WTC11 (cell line): ENCODE results near the gene PRKG2. TPM values are rescaled to one million over a fixed set of nuclear protein-coding genes. Genes with fewer than 3 reads are reported as not detected.
"Not testable (repeated sequence)": the region's sequence is repeated elsewhere in the genome, so short reads cannot be mapped to it uniquely, and the experiment has no call there.

Experiments used
- ATAC-seq: fragments of 200-7000 bp; cut with Tn5 transposase; 2 replicates; pipeline ENCODE4 v1.10.0; 2021; ENCODE audit warnings: mild to moderate bottlenecking, moderate library complexity
- CTCF ChIA-PET: fragments of 300-600 bp; sonication (Branson Sonifier 250); formaldehyde crosslinking; loops from one replicate; lab custom pipeline; 2021; ENCODE audit warnings: antibody characterized with exemption; lab: Charles Lee
- POLR2A ChIA-PET: fragments of 350-600 bp; sonication (Branson Sonifier 250); formaldehyde crosslinking; loops from one replicate; lab custom pipeline; 2021; ENCODE audit warnings: antibody characterized with exemption; lab: Charles Lee
- DNase-seq: peaks from one replicate; pipeline ENCODE4 v3.0.0; 2021; ENCODE audit warnings: low spot score
- H3K27ac Mint-ChIP-seq: 2 replicates; pipeline ENCODE4 v1.8.0; 2021; ENCODE audit warnings: mixed read lengths
- H3K27me3 Mint-ChIP-seq: 2 replicates; pipeline ENCODE4 v1.8.0; 2021; ENCODE audit warnings: low read depth, mild to moderate bottlenecking, moderate library complexity, mixed read lengths
- H3K36me3 Mint-ChIP-seq: 2 replicates; pipeline ENCODE4 v1.8.0; 2021; ENCODE audit warnings: mixed read lengths
- H3K4me1 Mint-ChIP-seq: 2 replicates; pipeline ENCODE4 v1.8.0; 2022; ENCODE audit warnings: mixed read lengths
- H3K4me3 Mint-ChIP-seq: 2 replicates; pipeline ENCODE4 v1.8.0; 2021; ENCODE audit warnings: mild to moderate bottlenecking, moderate library complexity, mixed read lengths
- H3K9me3 Mint-ChIP-seq: 2 replicates; pipeline ENCODE4 v1.8.0; 2021; ENCODE audit warnings: mixed read lengths
- CREB1 ChIP-seq: sonication (generic); formaldehyde crosslinking; IDR thresholded peaks from 2 replicates; pipeline ENCODE4 v1.8.0; 2023; ENCODE audit warnings: mild to moderate bottlenecking, missing genetic modification reagents
- CREM ChIP-seq: sonication (generic); formaldehyde crosslinking; IDR thresholded peaks from 2 replicates; pipeline ENCODE4 v1.8.1; 2022; ENCODE audit warnings: mild to moderate bottlenecking, missing genetic modification reagents, moderate library complexity
- ESRRA ChIP-seq: sonication (generic); formaldehyde crosslinking; IDR thresholded peaks from 2 replicates; pipeline ENCODE4 v1.8.1; 2022; ENCODE audit warnings: mild to moderate bottlenecking, missing genetic modification reagents, borderline replicate concordance
- FOXP1 ChIP-seq: sonication (generic); formaldehyde crosslinking; IDR thresholded peaks from 2 replicates; pipeline ENCODE4 v1.8.0; 2022; ENCODE audit warnings: missing genetic modification reagents, mild to moderate bottlenecking, moderate library complexity, borderline replicate concordance
- GRHL2 ChIP-seq: fragments of 250-450 bp; sonication (Bioruptor Pico); IDR thresholded peaks from 2 replicates; pipeline ENCODE4 v1.8.0; 2022; ENCODE audit warnings: mild to moderate bottlenecking, moderate library complexity; ENCODE audit not compliant: insufficient replicate concordance, severe bottlenecking
- IRF2 ChIP-seq: sonication (generic); formaldehyde crosslinking; IDR thresholded peaks from 2 replicates; pipeline ENCODE4 v1.8.0; 2022; ENCODE audit warnings: low read depth, missing genetic modification reagents, borderline replicate concordance
- JAZF1 ChIP-seq: fragments of 250-450 bp; sonication (Bioruptor Pico); IDR thresholded peaks from 2 replicates; pipeline ENCODE4 v1.9.0; 2021; ENCODE audit warnings: moderate library complexity, mild to moderate bottlenecking, inconsistent platforms
- NFE2L1 ChIP-seq: sonication (generic); formaldehyde crosslinking; IDR thresholded peaks from 2 replicates; pipeline ENCODE4 v1.8.1; 2023; ENCODE audit warnings: missing genetic modification reagents
- RELA ChIP-seq: sonication (generic); formaldehyde crosslinking; IDR thresholded peaks from 2 replicates; pipeline ENCODE4 v1.8.1; 2022; ENCODE audit warnings: missing genetic modification reagents, mild to moderate bottlenecking, borderline replicate concordance
- TEAD4 ChIP-seq: sonication (generic); formaldehyde crosslinking; IDR thresholded peaks from 2 replicates; pipeline ENCODE4 v1.8.0; 2022; ENCODE audit warnings: mild to moderate bottlenecking, missing genetic modification reagents
- TP53 ChIP-seq: sonication (generic); formaldehyde crosslinking; IDR thresholded peaks from 2 replicates; pipeline ENCODE4 v1.8.1; 2023; ENCODE audit warnings: mild to moderate bottlenecking, missing genetic modification reagents
- USF1 ChIP-seq: sonication (generic); formaldehyde crosslinking; IDR thresholded peaks from 2 replicates; pipeline ENCODE4 v1.8.0; 2022; ENCODE audit warnings: mild to moderate bottlenecking, missing genetic modification reagents
- ZNF219 ChIP-seq: sonication (generic); formaldehyde crosslinking; IDR thresholded peaks from 2 replicates; pipeline ENCODE4 v1.8.0; 2023; ENCODE audit warnings: missing genetic modification reagents, mild to moderate bottlenecking, borderline replicate concordance
- ZNF263 ChIP-seq: sonication (generic); formaldehyde crosslinking; IDR thresholded peaks from 2 replicates; pipeline ENCODE4 v1.8.1; 2022; ENCODE audit warnings: low read depth, mild to moderate bottlenecking, moderate library complexity, missing genetic modification reagents
- ZSCAN18 ChIP-seq: fragments of 250-450 bp; sonication (Bioruptor Pico); IDR thresholded peaks from 2 replicates; pipeline ENCODE4 v2.1.2; 2022; ENCODE audit warnings: mild to moderate bottlenecking, moderate library complexity
- total RNA-seq: library from RNA; stranded (reverse); gene quantifications from 3 replicates; pipeline ENCODE4 v1.2.3, GENCODE V29; 2021
- TF ChIP-seq, protein P1 (sequence below): fragments of 250-450 bp; sonication (Bioruptor Pico); IDR thresholded peaks from 2 replicates; pipeline ENCODE4 v1.9.0; 2021; ENCODE audit warnings: mild to moderate bottlenecking, borderline replicate concordance
- TF ChIP-seq, protein P2 (sequence below): sonication (generic); formaldehyde crosslinking; IDR thresholded peaks from 2 replicates; pipeline ENCODE4 v1.8.0; 2023; ENCODE audit warnings: missing genetic modification reagents, mild to moderate bottlenecking, borderline replicate concordance
- TF ChIP-seq, protein P3 (sequence below): sonication (generic); formaldehyde crosslinking; IDR thresholded peaks from 2 replicates; pipeline ENCODE4 v1.8.0; 2023; ENCODE audit warnings: missing genetic modification reagents
- TF ChIP-seq, protein P4 (sequence below): fragments of 250-450 bp; sonication (Bioruptor Pico); IDR thresholded peaks from 2 replicates; pipeline ENCODE4 v1.9.0; 2021; ENCODE audit warnings: mild to moderate bottlenecking

PRKG2 gene
- total RNA-seq, 1 experiment from 2014 or later: 2.7 TPM

GRCh38 chr4:81222082-81222472, 7.1 kb upstream of the PRKG2 start:
- ATAC-seq: peak; percentile 15; the same call in 1 of the 2 replicates
- DNase-seq, POLR2A ChIA-PET, H3K4me3 Mint-ChIP-seq, H3K27ac Mint-ChIP-seq, CTCF ChIA-PET: not testable (repeated sequence)
- peaks cover 16% of the 10 kb centered on the region for H3K36me3 Mint-ChIP-seq
- H3K4me1 Mint-ChIP-seq: peaks cover 14% of the 10 kb centered on the region
- peaks cover 21% of the 10 kb centered on the region for H3K27me3 Mint-ChIP-seq
- peaks cover 32% of the 10 kb centered on the region for H3K9me3 Mint-ChIP-seq

- no peak for DNase-seq
- Mint-ChIP-seq H3K36me3 (peaks cover 16% of the 10 kb centered on the region), H3K4me1 (peaks cover 13% of the 10 kb centered on the region), H3K4me3 (no peak overlapping the region), H3K27ac (no peak overlapping the region), H3K27me3 (peaks cover 25% of the 10 kb centered on the region)
- POLR2A ChIA-PET: no interaction called here
- no peak for TF ChIP-seq CREM (CRISPR knock-in tag)
- no peak for TF ChIP-seq NFE2L1
- TF ChIP-seq GRHL2 (CRISPR knock-in tag): no peak
- TF ChIP-seq TP53: no peak
- TF ChIP-seq JAZF1: no peak
- TF ChIP-seq, all 79 proteins: peak for 0
- peaks cover 32% of the 10 kb centered on the region for H3K9me3 Mint-ChIP-seq
- ATAC-seq: peak; percentile 75
- CTCF ChIA-PET: interaction anchor here (0.5 to 1.5 kb wide), 3 partner anchors 10 to 673 kb away, joined by 3 to 5 read pairs (median 3); no protein-coding TSS in a partner anchor
Observed at GRCh38 chr4:81221303-81222081, 6.5 kb upstream of the PRKG2 start.

GRCh38 chr4:81220271-81220670, 5.2 kb upstream of the PRKG2 start:
- Mint-ChIP-seq H3K27me3 (peaks cover 38% of the 10 kb centered on the region), H3K36me3 (peaks cover 15% of the 10 kb centered on the region), H3K4me1 (peaks cover 22% of the 10 kb centered on the region), H3K4me3 (no peak overlapping the region), H3K9me3 (peaks cover 31% of the 10 kb centered on the region), H3K27ac (no peak overlapping the region)
- no peak for ATAC-seq
- POLR2A ChIA-PET: no interaction called here
- CTCF ChIA-PET: interaction anchor here (1.4 to 1.5 kb wide), 2 partner anchors 9 to 132 kb away, joined by 3 read pairs; no protein-coding TSS in a partner anchor
- no peak for DNase-seq
- TF ChIP-seq, protein P1, sequence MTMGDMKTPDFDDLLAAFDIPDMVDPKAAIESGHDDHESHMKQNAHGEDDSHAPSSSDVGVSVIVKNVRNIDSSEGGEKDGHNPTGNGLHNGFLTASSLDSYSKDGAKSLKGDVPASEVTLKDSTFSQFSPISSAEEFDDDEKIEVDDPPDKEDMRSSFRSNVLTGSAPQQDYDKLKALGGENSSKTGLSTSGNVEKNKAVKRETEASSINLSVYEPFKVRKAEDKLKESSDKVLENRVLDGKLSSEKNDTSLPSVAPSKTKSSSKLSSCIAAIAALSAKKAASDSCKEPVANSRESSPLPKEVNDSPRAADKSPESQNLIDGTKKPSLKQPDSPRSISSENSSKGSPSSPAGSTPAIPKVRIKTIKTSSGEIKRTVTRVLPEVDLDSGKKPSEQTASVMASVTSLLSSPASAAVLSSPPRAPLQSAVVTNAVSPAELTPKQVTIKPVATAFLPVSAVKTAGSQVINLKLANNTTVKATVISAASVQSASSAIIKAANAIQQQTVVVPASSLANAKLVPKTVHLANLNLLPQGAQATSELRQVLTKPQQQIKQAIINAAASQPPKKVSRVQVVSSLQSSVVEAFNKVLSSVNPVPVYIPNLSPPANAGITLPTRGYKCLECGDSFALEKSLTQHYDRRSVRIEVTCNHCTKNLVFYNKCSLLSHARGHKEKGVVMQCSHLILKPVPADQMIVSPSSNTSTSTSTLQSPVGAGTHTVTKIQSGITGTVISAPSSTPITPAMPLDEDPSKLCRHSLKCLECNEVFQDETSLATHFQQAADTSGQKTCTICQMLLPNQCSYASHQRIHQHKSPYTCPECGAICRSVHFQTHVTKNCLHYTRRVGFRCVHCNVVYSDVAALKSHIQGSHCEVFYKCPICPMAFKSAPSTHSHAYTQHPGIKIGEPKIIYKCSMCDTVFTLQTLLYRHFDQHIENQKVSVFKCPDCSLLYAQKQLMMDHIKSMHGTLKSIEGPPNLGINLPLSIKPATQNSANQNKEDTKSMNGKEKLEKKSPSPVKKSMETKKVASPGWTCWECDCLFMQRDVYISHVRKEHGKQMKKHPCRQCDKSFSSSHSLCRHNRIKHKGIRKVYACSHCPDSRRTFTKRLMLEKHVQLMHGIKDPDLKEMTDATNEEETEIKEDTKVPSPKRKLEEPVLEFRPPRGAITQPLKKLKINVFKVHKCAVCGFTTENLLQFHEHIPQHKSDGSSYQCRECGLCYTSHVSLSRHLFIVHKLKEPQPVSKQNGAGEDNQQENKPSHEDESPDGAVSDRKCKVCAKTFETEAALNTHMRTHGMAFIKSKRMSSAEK (CRISPR knock-in tag): no peak
- TF ChIP-seq ZSCAN18 (CRISPR knock-in tag): no peak
- TF ChIP-seq, protein P2, sequence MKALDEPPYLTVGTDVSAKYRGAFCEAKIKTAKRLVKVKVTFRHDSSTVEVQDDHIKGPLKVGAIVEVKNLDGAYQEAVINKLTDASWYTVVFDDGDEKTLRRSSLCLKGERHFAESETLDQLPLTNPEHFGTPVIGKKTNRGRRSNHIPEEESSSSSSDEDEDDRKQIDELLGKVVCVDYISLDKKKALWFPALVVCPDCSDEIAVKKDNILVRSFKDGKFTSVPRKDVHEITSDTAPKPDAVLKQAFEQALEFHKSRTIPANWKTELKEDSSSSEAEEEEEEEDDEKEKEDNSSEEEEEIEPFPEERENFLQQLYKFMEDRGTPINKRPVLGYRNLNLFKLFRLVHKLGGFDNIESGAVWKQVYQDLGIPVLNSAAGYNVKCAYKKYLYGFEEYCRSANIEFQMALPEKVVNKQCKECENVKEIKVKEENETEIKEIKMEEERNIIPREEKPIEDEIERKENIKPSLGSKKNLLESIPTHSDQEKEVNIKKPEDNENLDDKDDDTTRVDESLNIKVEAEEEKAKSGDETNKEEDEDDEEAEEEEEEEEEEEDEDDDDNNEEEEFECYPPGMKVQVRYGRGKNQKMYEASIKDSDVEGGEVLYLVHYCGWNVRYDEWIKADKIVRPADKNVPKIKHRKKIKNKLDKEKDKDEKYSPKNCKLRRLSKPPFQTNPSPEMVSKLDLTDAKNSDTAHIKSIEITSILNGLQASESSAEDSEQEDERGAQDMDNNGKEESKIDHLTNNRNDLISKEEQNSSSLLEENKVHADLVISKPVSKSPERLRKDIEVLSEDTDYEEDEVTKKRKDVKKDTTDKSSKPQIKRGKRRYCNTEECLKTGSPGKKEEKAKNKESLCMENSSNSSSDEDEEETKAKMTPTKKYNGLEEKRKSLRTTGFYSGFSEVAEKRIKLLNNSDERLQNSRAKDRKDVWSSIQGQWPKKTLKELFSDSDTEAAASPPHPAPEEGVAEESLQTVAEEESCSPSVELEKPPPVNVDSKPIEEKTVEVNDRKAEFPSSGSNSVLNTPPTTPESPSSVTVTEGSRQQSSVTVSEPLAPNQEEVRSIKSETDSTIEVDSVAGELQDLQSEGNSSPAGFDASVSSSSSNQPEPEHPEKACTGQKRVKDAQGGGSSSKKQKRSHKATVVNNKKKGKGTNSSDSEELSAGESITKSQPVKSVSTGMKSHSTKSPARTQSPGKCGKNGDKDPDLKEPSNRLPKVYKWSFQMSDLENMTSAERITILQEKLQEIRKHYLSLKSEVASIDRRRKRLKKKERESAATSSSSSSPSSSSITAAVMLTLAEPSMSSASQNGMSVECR (CRISPR knock-in tag): no peak
- TF ChIP-seq, protein P3, sequence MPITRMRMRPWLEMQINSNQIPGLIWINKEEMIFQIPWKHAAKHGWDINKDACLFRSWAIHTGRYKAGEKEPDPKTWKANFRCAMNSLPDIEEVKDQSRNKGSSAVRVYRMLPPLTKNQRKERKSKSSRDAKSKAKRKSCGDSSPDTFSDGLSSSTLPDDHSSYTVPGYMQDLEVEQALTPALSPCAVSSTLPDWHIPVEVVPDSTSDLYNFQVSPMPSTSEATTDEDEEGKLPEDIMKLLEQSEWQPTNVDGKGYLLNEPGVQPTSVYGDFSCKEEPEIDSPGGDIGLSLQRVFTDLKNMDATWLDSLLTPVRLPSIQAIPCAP (CRISPR knock-in tag): no peak
- no peak for TF ChIP-seq ZNF263
- no peak for TF ChIP-seq CREB1
- TF ChIP-seq USF1 (CRISPR knock-in tag): no peak
- no peak for TF ChIP-seq RELA (CRISPR knock-in tag)
- no peak for TF ChIP-seq FOXP1 (CRISPR knock-in tag)
- no peak for TF ChIP-seq ZNF219
- TF ChIP-seq, protein P4, sequence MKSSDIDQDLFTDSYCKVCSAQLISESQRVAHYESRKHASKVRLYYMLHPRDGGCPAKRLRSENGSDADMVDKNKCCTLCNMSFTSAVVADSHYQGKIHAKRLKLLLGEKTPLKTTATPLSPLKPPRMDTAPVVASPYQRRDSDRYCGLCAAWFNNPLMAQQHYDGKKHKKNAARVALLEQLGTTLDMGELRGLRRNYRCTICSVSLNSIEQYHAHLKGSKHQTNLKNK: no peak
- no peak for TF ChIP-seq ESRRA
- TF ChIP-seq NFE2L1: no peak
- no peak for TF ChIP-seq IRF2
- TF ChIP-seq JAZF1: no peak
- TF ChIP-seq TEAD4 (CRISPR knock-in tag): no peak
